H1 (cell line): ENCODE results near the gene TPD52L1. TPM values are rescaled to one million over a fixed set of nuclear protein-coding genes. Genes with fewer than 3 reads are reported as not detected.

Experiments used
- CTCF ChIA-PET: fragments of 300-600 bp; sonication (Branson Sonifier 250); formaldehyde crosslinking; loops from one replicate; lab custom pipeline; 2021; ENCODE audit not compliant: partially characterized antibody; lab: Charles Lee
- POLR2A ChIA-PET: fragments of 300-600 bp; sonication (Branson Sonifier 250); formaldehyde crosslinking; loops from one replicate; lab custom pipeline; 2021; ENCODE audit warnings: inconsistent platforms; ENCODE audit not compliant: partially characterized antibody; lab: Charles Lee
- DNase-seq, 2 experiments: peaks; one replicate each; pipeline versions ENCODE4 v3.0.0 to v3.0.0-alpha.2; 2010 to 2022; ENCODE audit warnings: low spot score in 2 of 2, low read depth in 1 of 2, mixed read lengths in 1 of 2
- FAIRE-seq: peaks from 2 replicates; lab custom pipeline; 2011; peaks lifted over from hg19 to GRCh38; lab: Jason Lieb, UNC
- H2AFZ ChIP-seq: 2 replicates; pipeline ENCODE4 v1.8.1; 2012; ENCODE audit warnings: low read length, inconsistent platforms
- H2AK5ac ChIP-seq: 2 replicates; pipeline ENCODE4 v1.6.1; 2013; ENCODE audit warnings: low read depth, low read length
- H2BK120ac ChIP-seq: replicated peaks from 2 replicates; pipeline ENCODE3; 2013; ENCODE audit warnings: low read depth, low read length, inconsistent platforms
- H2BK12ac ChIP-seq: 2 replicates; pipeline ENCODE4 v1.6.1; 2013; ENCODE audit warnings: low read depth, low read length
- H2BK15ac ChIP-seq: 2 replicates; pipeline ENCODE4 v1.6.1; 2013; ENCODE audit warnings: low read length
- H2BK20ac ChIP-seq: 2 replicates; pipeline ENCODE4 v1.6.1; 2013; ENCODE audit warnings: low read length
- H2BK5ac ChIP-seq: 2 replicates; pipeline ENCODE4 v1.6.1; 2013; ENCODE audit warnings: low read depth, low read length
- H3K14ac ChIP-seq: 2 replicates; pipeline ENCODE4 v1.6.1; 2013; ENCODE audit warnings: inconsistent platforms; ENCODE audit not compliant: insufficient read length
- H3K18ac ChIP-seq: 2 replicates; pipeline ENCODE4 v1.6.1; 2013; ENCODE audit warnings: low read length; ENCODE audit errors: extremely low read depth
- H3K23ac ChIP-seq: 2 replicates; pipeline ENCODE4 v1.6.1; 2013; ENCODE audit warnings: inconsistent platforms; ENCODE audit not compliant: insufficient read length
- H3K23me2 ChIP-seq: 2 replicates; pipeline ENCODE4 v1.6.1; 2013; ENCODE audit warnings: low read depth, low read length
- H3K27ac ChIP-seq: 2 replicates; pipeline ENCODE4 v1.6.1; 2011; ENCODE audit warnings: low read depth, low read length, inconsistent platforms
- H3K27me3 ChIP-seq, 4 experiments: replicated peaks in 1 of 4; 1 replicate in 1 of 4; 2 replicates in 3 of 4; pipeline versions ENCODE4 v1.6.1 to v1.8.1; 2011 to 2013; ENCODE audit warnings: low read length in 3 of 4, mild to moderate bottlenecking in 3 of 4, inconsistent platforms in 2 of 4, mixed read lengths in 2 of 4, moderate library complexity in 1 of 4; ENCODE audit not compliant: control insufficient read depth in 3 of 4, insufficient read depth in 3 of 4; ENCODE audit errors: extremely low read depth in 1 of 4
- H3K36me3 ChIP-seq, 4 experiments: 2 replicates each; pipeline versions ENCODE4 v1.6.1 to v1.8.1; 2011 to 2013; ENCODE audit warnings: mild to moderate bottlenecking in 4 of 4, low read length in 3 of 4, moderate library complexity in 2 of 4, control low read depth in 1 of 4, inconsistent platforms in 1 of 4; ENCODE audit not compliant: insufficient read depth in 4 of 4, control insufficient read depth in 2 of 4
- H3K4ac ChIP-seq: replicated peaks from 2 replicates; pipeline ENCODE3; 2013; ENCODE audit warnings: low read length, low read depth, mixed read lengths, inconsistent platforms; ENCODE audit not compliant: insufficient read length
- H3K4me1 ChIP-seq, 4 experiments: replicated peaks in 1 of 4; 1 replicate in 1 of 4; 2 replicates in 3 of 4; pipeline versions ENCODE4 v1.6.1 to v1.8.1; 2011 to 2013; ENCODE audit warnings: low read length in 3 of 4, inconsistent platforms in 2 of 4, mixed read lengths in 1 of 4; ENCODE audit not compliant: insufficient read depth in 4 of 4, control insufficient read depth in 3 of 4
- H3K4me2 ChIP-seq, 2 experiments: 2 replicates each; pipeline versions ENCODE4 v1.6.1 to v1.8.1; 2011 to 2013; ENCODE audit warnings: low read depth in 2 of 2, low read length in 2 of 2, control low read depth in 1 of 2, inconsistent platforms in 1 of 2, mild to moderate bottlenecking in 1 of 2; ENCODE audit not compliant: insufficient read depth in 1 of 2
- H3K4me3 ChIP-seq, 4 experiments: fragments of 200-600, 300-600 bp in 1 of 4; sonication (generic), shearing (Covaris generic), sonication (Bioruptor Twin) in 1 of 4; 2 replicates each; pipeline versions ENCODE4 v1.5.1 to v1.8.1; 2011 to 2016; ENCODE audit warnings: low read length in 4 of 4, low read depth in 3 of 4, control low read depth in 2 of 4, inconsistent platforms in 2 of 4, mild to moderate bottlenecking in 2 of 4, mixed read lengths in 1 of 4, moderate library complexity in 1 of 4; ENCODE audit not compliant: insufficient read depth in 2 of 4; ENCODE audit errors: extremely low read depth in 1 of 4
- H3K56ac ChIP-seq: replicated peaks from 2 replicates; pipeline ENCODE3; 2013; ENCODE audit warnings: low read depth, mild to moderate bottlenecking, mixed read lengths, low read length, inconsistent platforms; ENCODE audit not compliant: insufficient read length
- H3K79me1 ChIP-seq: 2 replicates; pipeline ENCODE4 v1.6.1; 2013; ENCODE audit warnings: low read depth, low read length, control low read depth
- H3K79me2 ChIP-seq, 2 experiments: 2 replicates each; pipeline versions ENCODE4 v1.6.1 to v1.8.1; 2012 to 2013; ENCODE audit warnings: low read length in 2 of 2, mild to moderate bottlenecking in 2 of 2, inconsistent platforms in 1 of 2; ENCODE audit not compliant: insufficient read depth in 2 of 2, control insufficient read depth in 1 of 2
- H3K9ac ChIP-seq, 4 experiments: replicated peaks in 1 of 4; 1 replicate in 1 of 4; 2 replicates in 3 of 4; pipeline versions ENCODE4 v1.6.1 to v1.8.1; 2011 to 2013; ENCODE audit warnings: low read depth in 3 of 4, low read length in 3 of 4, control low read depth in 2 of 4, mild to moderate bottlenecking in 2 of 4, moderate library complexity in 2 of 4, inconsistent platforms in 1 of 4; ENCODE audit errors: extremely low read depth in 1 of 4
- H3K9me3 ChIP-seq, 2 experiments: 2 replicates each; pipeline versions ENCODE4 v1.6.1 to v1.8.1; 2012 to 2013; ENCODE audit warnings: mild to moderate bottlenecking in 2 of 2, moderate library complexity in 2 of 2, control low read depth in 1 of 2, inconsistent platforms in 1 of 2, low read depth in 1 of 2, low read length in 1 of 2, mixed read lengths in 1 of 2; ENCODE audit not compliant: insufficient read depth in 2 of 2
- H4K20me1 ChIP-seq, 2 experiments: replicated peaks in 1 of 2; 2 replicates each; pipeline versions ENCODE3 to v1.8.1; 2011 to 2013; ENCODE audit warnings: inconsistent platforms in 2 of 2, low read length in 2 of 2, mild to moderate bottlenecking in 1 of 2; ENCODE audit not compliant: insufficient read depth in 2 of 2, control insufficient read depth in 1 of 2
- H4K5ac ChIP-seq: 2 replicates; pipeline ENCODE4 v1.6.1; 2013; ENCODE audit warnings: low read length, low read depth, mixed read lengths, inconsistent platforms; ENCODE audit not compliant: insufficient read length
- H4K8ac ChIP-seq: 2 replicates; pipeline ENCODE4 v1.8.0; 2013; ENCODE audit warnings: mild to moderate bottlenecking, moderate library complexity, low read length, inconsistent platforms; ENCODE audit not compliant: insufficient read depth; ENCODE audit errors: extremely low read depth
- H4K91ac ChIP-seq: replicated peaks from 2 replicates; pipeline ENCODE3; 2013; ENCODE audit warnings: low read length, mixed read lengths, inconsistent platforms; ENCODE audit not compliant: insufficient read length
- ZNF274 ChIP-seq: IDR thresholded peaks from 2 replicates; pipeline ENCODE4 v1.7.0; 2012; ENCODE audit warnings: low read length, borderline replicate concordance; ENCODE audit errors: extremely low read depth
- WGBS, 2 experiments: shearing (Covaris generic) in 1 of 2; methylation state at CpG; one replicate each; pipeline versions ENCODE4 v1.1.6 to v1.1.7; 2013 to 2015; ENCODE audit warnings: low lambda C conversion rate in 2 of 2, mixed read lengths in 2 of 2, inconsistent platforms in 1 of 2, low coverage in 1 of 2, missing lambda C conversion rate in 1 of 2; ENCODE audit not compliant: insufficient replicate concordance in 2 of 2, insufficient coverage in 1 of 2, insufficient read length in 1 of 2; ENCODE audit errors: extremely low coverage in 1 of 2, missing lambda C conversion rate in 1 of 2; 5-methylcytosine and 5-hydroxymethylcytosine counted together
- polyA plus RNA-seq, 7 experiments: library from polyadenylated mRNA; depleted of rRNA in 3 of 7; stranded (reverse) in 5 of 7; unstranded in 2 of 7; fragments of >200 nt in 5 of 7; fragments of 200-250 nt in 2 of 7; gene quantifications; 1 replicate in 5 of 7; 2 replicates in 1 of 7; 4 replicates in 1 of 7; pipeline versions ENCODE4 v1.2.1 to v1.2.3, GENCODE V29; 2011 to 2013; ENCODE audit warnings: missing spikeins in 2 of 7, mixed read lengths in 2 of 7
- total RNA-seq: library from RNA; stranded (reverse); fragmentation: NEBNext Ultra II Directional; extraction: Animal tissue kit (Norgen Biotek cat#: 25700); gene quantifications from 2 replicates; pipeline ENCODE4 v1.2.1, GENCODE V29; 2021
- TF ChIP-seq, protein P1 (sequence below): IDR thresholded peaks from 2 replicates; pipeline ENCODE4 v1.6.1; 2012; ENCODE audit warnings: inconsistent platforms

TPD52L1 gene
- total and polyA plus RNA-seq, 2 of the 8 experiments (the other 6 are each of a cell fraction or from before 2014, with no cell fraction given) = 7.4 to 14.2 TPM

DNA sequence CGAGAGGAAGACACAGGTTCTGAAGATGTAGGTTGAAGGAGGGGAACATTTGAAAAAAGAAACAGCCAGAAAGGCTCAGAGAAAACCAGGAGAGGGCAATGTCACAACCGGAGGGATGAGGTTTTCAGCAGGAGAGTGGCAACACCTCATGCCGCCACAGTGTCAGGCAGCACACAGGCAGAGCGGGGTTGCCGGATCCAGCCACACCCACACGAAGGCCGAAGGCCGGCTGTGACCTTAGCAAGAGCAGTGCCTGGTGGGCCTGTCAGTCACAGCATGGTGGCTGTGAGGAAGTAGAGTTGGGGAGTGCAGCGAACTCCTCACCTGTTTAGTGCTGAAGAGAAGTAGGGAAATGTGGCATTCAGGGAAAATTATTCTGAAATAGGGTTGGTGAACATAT is 134.1 kb downstream of the TPD52L1 start:
- Histone ChIP-seq H3K18ac (no peak overlapping the region), H3K79me1 (no peaks in the 10 kb centered on the region; the same call in 1 of the 2 replicates), H3K4me3 (no peak overlapping the region), H2BK15ac (no peak overlapping the region), H3K14ac (no peak overlapping the region), H3K9ac (no peak overlapping the region), H4K91ac (no peak overlapping the region), H2AK5ac (no peak overlapping the region), H3K23ac (no peak overlapping the region), H4K5ac (no peak overlapping the region), H4K20me1 (peaks cover 0 to 3% of the 10 kb centered on the region in 2 experiments), H3K27ac (no peak overlapping the region), H3K79me2 (0 out of 4 replicates have a peak, but pooled peaks cover 0 to under 1% of the 10 kb centered on the region in 2 experiments), H3K4ac (no peak overlapping the region), H3K4me2 (no peak overlapping the region), H2AFZ (no peak overlapping the region), H3K9me3 (no peaks in the 10 kb centered on the region), H3K23me2 (no peaks in the 10 kb centered on the region), H2BK12ac (no peak overlapping the region), H4K8ac (no peak overlapping the region), H2BK5ac (no peak overlapping the region), H2BK20ac (no peak overlapping the region), H3K36me3 (peaks cover 0 to 16% (median 7%) of the 10 kb centered on the region in 4 experiments; a peak in 5 of 8 replicates), H3K4me1 (no peaks in the 10 kb centered on the region), H3K56ac (no peak overlapping the region), H2BK120ac (no peak overlapping the region), H3K27me3 (no peaks in the 10 kb centered on the region)
- no peak for DNase-seq
- ChIA-PET POLR2A (interaction anchor here (1.6 kb wide), 1 partner anchor 96 kb away, joined by 3 read pairs; no protein-coding TSS in a partner anchor), CTCF (no interaction called here)
- WGBS, 2 experiments = 83% methylated on average over 9 of the region's 9 CpGs; no CpG with 5 or more reads in 1 of the 2 experiments
- no peak for TF ChIP-seq ZNF274
- TF ChIP-seq, protein P1, sequence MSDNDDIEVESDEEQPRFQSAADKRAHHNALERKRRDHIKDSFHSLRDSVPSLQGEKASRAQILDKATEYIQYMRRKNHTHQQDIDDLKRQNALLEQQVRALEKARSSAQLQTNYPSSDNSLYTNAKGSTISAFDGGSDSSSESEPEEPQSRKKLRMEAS = peak; percentile 34; the same call in 1 of the 2 replicates
- FAIRE-seq = no peak
